ENCODE data around the gene CSH1.

CSH1 gene

GRCh38 chr17:63931981-63932561 lies 35.7 kb upstream of the CSH1 start, which contains the start of gene CD79B:
TSS of gene CD79B (minus strand) at chr17:63932331. CDS start at chr17:63932261, 70 bp downstream.
- Histone ChIP-seq H3K4me1 (ENCODE audit: control insufficient read depth, insufficient read depth, low read depth, low read length) (no peaks in the 10 kb centered on the region), H3K27ac (ENCODE audit: low read length, poor library complexity, severe bottlenecking) (no peak within 1 kb of the TSS), H2BK5ac (ENCODE audit: low read depth, low read length, poor library complexity, severe bottlenecking) (no peak within 1 kb of the TSS), H2BK12ac (ENCODE audit: low read length in 2 of 2) (no peak within 1 kb of the TSS), H3K18ac (ENCODE audit: low read depth in 1 of 2, low read length in 2 of 2) (no peak within 1 kb of the TSS), H3K4me3 (ENCODE audit: insufficient read depth in 1 of 2, low read depth in 1 of 2, low read length in 2 of 2) (no peak within 1 kb of the TSS), H3K14ac (ENCODE audit: low read length in 2 of 2) (peak within 1 kb of the TSS in 1 of 2 experiments; percentile 26), H3K79me1 (replicated peaks; ENCODE audit: low read length, poor library complexity, severe bottlenecking) (no peaks in the 10 kb centered on the region), H2BK120ac (ENCODE audit: low read depth, low read length) (no peak within 1 kb of the TSS), H3K4me2 (ENCODE audit: low read length, poor library complexity, severe bottlenecking) (no peak within 1 kb of the TSS), H3K9me3 (ENCODE audit: control insufficient read depth, low read length) (no peaks in the 10 kb centered on the region), H2AFZ (ENCODE audit: low read depth, low read length) (no peak within 1 kb of the TSS), H4K91ac (ENCODE audit: low read length) (no peak within 1 kb of the TSS), H3K9ac (ENCODE audit: low read length) (no peak within 1 kb of the TSS), H3K23ac (ENCODE audit: low read length in 2 of 2) (no peak within 1 kb of the TSS), H3K27me3 (ENCODE audit: control insufficient read depth in 1 of 2, insufficient read depth in 1 of 2, low read length in 2 of 2) (peaks cover 14 to 55% of the 10 kb centered on the region in 2 experiments), H4K8ac (ENCODE audit: low read length) (no peak within 1 kb of the TSS), H3K4ac (ENCODE audit: low read depth in 1 of 2, low read length in 2 of 2) (no peak within 1 kb of the TSS), H2BK15ac (ENCODE audit: low read depth, poor library complexity, severe bottlenecking) (no peak within 1 kb of the TSS), H2AK5ac (ENCODE audit: low read length, severe bottlenecking) (no peak within 1 kb of the TSS), H3K36me3 (ENCODE audit: control insufficient read depth in 1 of 2, insufficient read depth in 2 of 2, low read depth in 1 of 2, low read length in 2 of 2) (no peaks in the 10 kb centered on the region)
- no peak for DNase-seq
- 79% methylated on average over 19 of the region's 19 CpGs for WGBS

DNA sequence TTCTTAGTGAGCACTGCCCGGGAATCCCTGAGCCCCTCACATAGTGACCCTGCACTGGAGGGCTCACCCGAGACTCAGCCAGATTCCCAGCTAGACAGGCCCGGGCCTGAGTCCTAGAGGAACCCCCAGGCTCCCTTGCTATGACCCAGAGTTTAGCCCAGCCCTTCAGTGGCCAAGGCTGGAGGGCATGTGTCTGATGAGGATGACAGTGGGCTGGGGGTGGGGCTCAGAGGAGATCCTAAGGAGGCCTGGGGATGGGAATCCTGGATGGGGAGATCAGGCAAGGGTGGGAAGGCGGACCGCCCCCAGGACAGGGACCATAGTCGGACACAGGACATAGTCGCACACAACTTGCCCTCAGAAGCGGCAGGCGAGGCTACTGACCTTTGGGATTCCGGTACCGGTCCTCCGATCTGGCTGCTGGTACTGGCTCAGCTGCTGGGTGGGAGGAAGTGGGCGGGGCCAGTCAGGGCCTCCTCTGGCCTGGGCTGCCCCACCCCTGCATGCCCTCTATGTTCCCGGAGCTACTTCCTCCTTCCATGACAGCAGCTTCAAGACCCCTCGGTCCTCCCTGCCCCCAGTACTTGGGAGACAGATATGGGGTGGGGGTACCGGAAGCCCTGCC lies 34.7 kb upstream of the CSH1 start:
- Histone ChIP-seq H3K79me1 (replicated peaks; ENCODE audit: low read length, poor library complexity, severe bottlenecking) (no peaks in the 10 kb centered on the region), H3K23ac (ENCODE audit: low read length in 2 of 2) (no peak overlapping the region), H3K9me3 (ENCODE audit: control insufficient read depth, low read length) (no peaks in the 10 kb centered on the region), H3K4me1 (ENCODE audit: control insufficient read depth, insufficient read depth, low read depth, low read length) (no peaks in the 10 kb centered on the region), H2AFZ (ENCODE audit: low read depth, low read length) (no peak overlapping the region), H4K91ac (ENCODE audit: low read length) (no peak overlapping the region), H2AK5ac (ENCODE audit: low read length, severe bottlenecking) (no peak overlapping the region), H3K27ac (ENCODE audit: low read length, poor library complexity, severe bottlenecking) (no peak overlapping the region), H2BK12ac (ENCODE audit: low read length in 2 of 2) (no peak overlapping the region), H3K4me3 (ENCODE audit: insufficient read depth in 1 of 2, low read depth in 1 of 2, low read length in 2 of 2) (no peak overlapping the region), H3K9ac (ENCODE audit: low read length) (no peak overlapping the region), H3K4me2 (ENCODE audit: low read length, poor library complexity, severe bottlenecking) (no peak overlapping the region), H2BK5ac (ENCODE audit: low read depth, low read length, poor library complexity, severe bottlenecking) (no peak overlapping the region), H3K18ac (ENCODE audit: low read depth in 1 of 2, low read length in 2 of 2) (no peak overlapping the region), H3K14ac (ENCODE audit: low read length in 2 of 2) (no peak overlapping the region), H3K36me3 (ENCODE audit: control insufficient read depth in 1 of 2, insufficient read depth in 2 of 2, low read depth in 1 of 2, low read length in 2 of 2) (no peaks in the 10 kb centered on the region), H2BK15ac (ENCODE audit: low read depth, poor library complexity, severe bottlenecking) (no peak overlapping the region), H2BK120ac (ENCODE audit: low read depth, low read length) (no peak overlapping the region), H3K27me3 (ENCODE audit: control insufficient read depth in 1 of 2, insufficient read depth in 1 of 2, low read length in 2 of 2) (peaks cover 14 to 50% of the 10 kb centered on the region in 2 experiments), H3K4ac (ENCODE audit: low read depth in 1 of 2, low read length in 2 of 2) (no peak overlapping the region), H4K8ac (ENCODE audit: low read length) (no peak overlapping the region)
- 85% methylated on average over 6 of the region's 16 CpGs for WGBS
- no peak for DNase-seq

- Histone ChIP-seq H3K36me3 (ENCODE audit: control insufficient read depth in 1 of 2, insufficient read depth in 2 of 2, low read depth in 1 of 2, low read length in 2 of 2) (no peaks in the 10 kb centered on the region), H3K27me3 (ENCODE audit: control insufficient read depth in 1 of 2, insufficient read depth in 1 of 2, low read length in 2 of 2) (peaks cover 10 to 41% of the 10 kb centered on the region in 2 experiments), H3K27ac (ENCODE audit: low read length, poor library complexity, severe bottlenecking) (no peak overlapping the region), H3K79me1 (replicated peaks; ENCODE audit: low read length, poor library complexity, severe bottlenecking) (no peaks in the 10 kb centered on the region), H3K9ac (ENCODE audit: low read length) (no peak overlapping the region), H3K4me3 (ENCODE audit: insufficient read depth in 1 of 2, low read depth in 1 of 2, low read length in 2 of 2) (no peak overlapping the region), H2AFZ (ENCODE audit: low read depth, low read length) (no peak overlapping the region), H4K91ac (ENCODE audit: low read length) (no peak overlapping the region), H3K4ac (ENCODE audit: low read depth in 1 of 2, low read length in 2 of 2) (no peak overlapping the region), H3K4me2 (ENCODE audit: low read length, poor library complexity, severe bottlenecking) (no peak overlapping the region), H2BK12ac (ENCODE audit: low read length in 2 of 2) (no peak overlapping the region), H2BK120ac (ENCODE audit: low read depth, low read length) (no peak overlapping the region), H3K18ac (ENCODE audit: low read depth in 1 of 2, low read length in 2 of 2) (no peak overlapping the region), H4K8ac (ENCODE audit: low read length) (no peak overlapping the region), H3K9me3 (ENCODE audit: control insufficient read depth, low read length) (no peaks in the 10 kb centered on the region), H3K4me1 (ENCODE audit: control insufficient read depth, insufficient read depth, low read depth, low read length) (no peaks in the 10 kb centered on the region), H2BK15ac (ENCODE audit: low read depth, poor library complexity, severe bottlenecking) (no peak overlapping the region), H2AK5ac (ENCODE audit: low read length, severe bottlenecking) (no peak overlapping the region), H2BK5ac (ENCODE audit: low read depth, low read length, poor library complexity, severe bottlenecking) (no peak overlapping the region), H3K14ac (ENCODE audit: low read length in 2 of 2) (no peak overlapping the region), H3K23ac (ENCODE audit: low read length in 2 of 2) (no peak overlapping the region)
- 94% methylated on average over 23 of the region's 24 CpGs for WGBS
- DNase-seq = no peak
Measured at GRCh38 chr17:63929860-63930766, 33.7 kb upstream of the CSH1 start.
